HG02588 (cell line): ENCODE measurements around the gene ARHGAP6.

Experiments used
- ATAC-seq: cut with Tn5 transposase; IDR thresholded peaks from one replicate; pipeline ENCODE4 v1.9.1; 2021; ENCODE audit warnings: mild to moderate bottlenecking, moderate library complexity; ENCODE audit not compliant: unreplicated experiment

Gene ARHGAP6

DNA sequence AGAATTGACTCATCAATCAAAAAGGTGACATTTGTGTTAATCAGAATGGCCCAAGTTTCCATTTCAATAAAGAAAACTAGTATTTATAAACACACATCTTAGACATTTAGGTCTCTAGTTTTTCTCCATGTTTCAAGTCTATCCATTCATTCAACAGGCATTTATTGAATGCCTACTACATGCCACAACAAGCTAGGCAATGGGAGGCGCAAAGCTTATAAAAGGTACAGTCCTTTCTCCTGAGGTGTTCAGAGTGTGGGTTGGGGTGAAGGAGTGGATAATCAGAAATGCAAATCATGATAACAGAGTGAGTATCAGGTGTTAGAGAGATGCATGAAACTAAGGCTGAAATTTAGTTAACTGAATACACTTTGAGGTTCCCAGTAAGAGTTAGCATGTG lies 476.6 kb downstream of the ARHGAP6 start:
- no peak for ATAC-seq

DNA sequence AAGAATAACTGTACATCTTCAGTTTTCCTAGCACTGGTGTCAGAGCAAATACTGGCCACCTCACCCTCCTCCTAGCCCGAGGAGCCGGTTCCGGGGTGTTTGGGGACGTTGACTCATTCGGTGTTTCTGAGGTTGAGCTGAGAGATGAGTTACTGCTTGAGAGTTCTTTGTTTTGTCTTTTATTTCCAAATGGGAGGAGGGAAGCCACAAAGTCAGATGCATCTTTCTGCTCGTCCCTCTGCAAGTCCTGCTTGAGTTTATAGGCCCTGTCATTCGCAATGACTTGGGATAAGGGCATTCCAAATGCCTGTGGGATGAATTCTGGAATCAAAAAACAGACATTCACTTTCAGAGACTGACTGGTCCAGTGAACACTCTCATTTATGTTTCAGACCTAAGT lies 477.1 kb downstream of the ARHGAP6 start:
- no peak for ATAC-seq

DNA sequence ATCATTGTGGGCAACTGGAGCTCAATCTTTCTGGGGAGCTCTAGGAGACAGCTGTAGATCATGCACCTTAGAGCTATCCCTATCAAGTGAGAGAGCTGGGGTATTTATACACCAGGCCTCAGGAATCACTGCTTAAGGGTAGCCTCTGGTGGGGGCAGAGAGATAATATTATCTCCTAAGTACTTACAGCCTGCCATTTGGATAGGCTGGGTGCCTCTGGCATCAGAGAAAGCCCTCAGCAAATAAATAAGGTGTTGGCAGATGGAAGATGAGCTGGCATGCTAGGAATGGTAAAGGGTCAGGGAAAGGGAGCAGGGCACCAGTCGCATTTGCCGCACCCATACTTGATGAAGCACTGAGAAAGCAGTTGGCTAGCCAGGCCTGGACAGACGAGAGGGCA lies 478.7 kb downstream of the ARHGAP6 start:
- no peak for ATAC-seq

DNA sequence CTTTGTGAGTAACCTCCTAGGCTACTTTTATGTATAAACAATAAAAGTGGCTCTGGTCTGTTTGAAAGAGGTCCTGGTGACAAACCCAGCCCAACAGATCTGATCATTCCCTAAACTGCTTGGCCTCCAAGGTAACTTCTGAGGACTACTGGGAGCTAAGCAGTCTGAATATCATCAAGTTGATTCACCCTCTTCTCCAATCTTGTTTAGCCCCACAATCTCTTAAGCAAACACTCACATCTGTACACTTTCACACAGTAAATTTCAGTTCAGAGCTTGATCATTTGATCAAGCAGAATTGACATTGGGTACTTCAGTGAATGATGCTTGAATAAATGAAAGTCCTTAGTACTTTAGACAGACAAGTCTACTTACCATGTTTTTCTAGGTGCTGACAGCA lies 479.9 kb downstream of the ARHGAP6 start:
- no peak for ATAC-seq

DNA sequence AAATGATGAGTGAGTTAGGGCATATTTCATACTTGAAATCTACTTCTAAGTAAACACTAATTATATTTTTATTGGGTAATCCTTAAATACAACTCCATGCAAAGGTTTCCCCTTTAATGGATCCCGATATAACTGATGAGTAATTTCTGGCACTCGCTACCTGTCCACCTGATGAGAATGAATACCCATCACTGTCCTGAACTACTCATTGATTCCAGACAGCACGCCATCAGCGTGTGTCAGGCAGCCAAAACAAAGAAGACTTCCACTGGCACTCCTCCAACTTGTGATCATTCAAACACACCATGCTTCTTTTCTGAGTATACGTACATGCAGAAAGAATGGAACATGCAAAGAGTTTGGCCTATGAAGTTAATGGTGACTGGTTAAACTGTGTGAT lies 485.1 kb downstream of the ARHGAP6 start:
- ATAC-seq = no peak

DNA sequence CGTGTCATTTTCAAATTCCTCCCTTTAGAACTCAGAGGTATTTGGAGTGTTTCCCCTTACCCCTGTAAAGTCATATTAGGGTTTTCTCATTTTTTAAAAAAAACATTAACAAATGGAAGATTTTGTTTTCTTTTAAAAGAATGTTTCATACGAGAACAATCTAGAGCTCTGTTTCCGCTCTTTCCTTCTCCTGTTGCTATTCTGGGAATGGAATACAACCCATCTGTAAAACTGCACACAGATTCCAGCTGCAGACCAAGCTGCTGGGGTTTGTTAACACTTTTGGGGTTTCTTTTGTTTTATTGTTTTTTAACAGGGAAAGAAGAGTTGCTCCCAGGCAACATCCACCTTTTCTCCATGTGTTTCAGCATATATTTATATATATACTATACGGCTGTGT lies 493.3 kb downstream of the ARHGAP6 start:
- no peak for ATAC-seq

DNA sequence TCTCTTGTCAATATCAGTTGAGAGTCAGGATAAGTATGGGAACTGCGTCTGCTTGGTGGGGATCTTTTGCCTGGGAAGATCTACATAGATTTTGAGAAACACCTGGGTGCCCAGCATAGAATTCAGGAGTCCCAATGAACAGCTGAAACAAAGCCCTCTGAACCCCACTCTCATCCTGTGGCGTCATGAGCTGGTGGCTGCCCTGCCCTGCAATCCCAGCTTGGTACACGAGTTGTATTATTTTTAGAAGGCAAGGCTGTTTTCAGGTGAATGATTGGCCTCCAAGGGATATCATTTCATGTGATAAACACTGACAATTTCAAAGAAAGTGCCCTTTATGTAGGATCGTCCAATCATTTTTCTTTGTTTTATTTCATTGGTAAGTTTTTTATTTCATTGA lies 493.8 kb downstream of the ARHGAP6 start:
- ATAC-seq = no peak

DNA sequence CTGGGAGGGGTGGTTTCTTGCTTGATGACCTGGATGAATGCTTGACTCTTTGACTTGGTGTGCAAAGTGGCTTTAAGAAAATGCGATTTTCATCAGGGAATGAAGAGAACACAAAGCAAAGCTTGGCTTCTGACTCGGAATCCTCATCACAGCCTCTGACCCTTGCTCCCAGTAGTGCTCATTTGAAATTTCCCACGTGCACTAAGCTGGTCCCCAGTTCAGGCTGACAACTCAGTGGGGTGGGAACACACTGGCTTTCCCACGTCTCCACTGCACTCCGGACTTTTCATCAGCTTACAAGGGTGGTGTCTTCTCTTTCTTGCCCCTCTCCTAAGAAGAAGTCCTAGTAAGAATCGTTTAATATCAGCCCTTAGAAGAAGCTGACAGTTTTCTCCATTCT lies 501.3 kb downstream of the ARHGAP6 start:
- ATAC-seq = no peak

DNA sequence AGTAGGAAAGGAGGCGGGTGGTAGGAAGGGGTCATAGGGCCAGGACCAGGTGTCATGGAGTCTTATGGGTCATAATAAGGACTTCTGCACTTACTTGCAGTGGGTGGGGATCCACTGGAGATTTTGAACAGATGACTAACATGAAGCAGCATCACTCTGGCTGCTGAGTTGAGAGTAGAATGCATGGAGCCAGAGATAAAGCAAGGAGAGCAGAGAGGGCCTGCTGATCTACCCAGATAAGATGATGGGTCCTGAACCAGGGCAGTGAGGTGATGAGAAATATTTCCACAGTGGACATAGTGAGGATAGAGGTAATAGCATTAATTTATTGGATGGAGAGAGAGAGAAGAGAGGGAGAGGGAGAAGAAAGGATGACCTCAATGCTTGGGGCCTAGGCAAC lies 506.6 kb downstream of the ARHGAP6 start:
- no peak for ATAC-seq

DNA sequence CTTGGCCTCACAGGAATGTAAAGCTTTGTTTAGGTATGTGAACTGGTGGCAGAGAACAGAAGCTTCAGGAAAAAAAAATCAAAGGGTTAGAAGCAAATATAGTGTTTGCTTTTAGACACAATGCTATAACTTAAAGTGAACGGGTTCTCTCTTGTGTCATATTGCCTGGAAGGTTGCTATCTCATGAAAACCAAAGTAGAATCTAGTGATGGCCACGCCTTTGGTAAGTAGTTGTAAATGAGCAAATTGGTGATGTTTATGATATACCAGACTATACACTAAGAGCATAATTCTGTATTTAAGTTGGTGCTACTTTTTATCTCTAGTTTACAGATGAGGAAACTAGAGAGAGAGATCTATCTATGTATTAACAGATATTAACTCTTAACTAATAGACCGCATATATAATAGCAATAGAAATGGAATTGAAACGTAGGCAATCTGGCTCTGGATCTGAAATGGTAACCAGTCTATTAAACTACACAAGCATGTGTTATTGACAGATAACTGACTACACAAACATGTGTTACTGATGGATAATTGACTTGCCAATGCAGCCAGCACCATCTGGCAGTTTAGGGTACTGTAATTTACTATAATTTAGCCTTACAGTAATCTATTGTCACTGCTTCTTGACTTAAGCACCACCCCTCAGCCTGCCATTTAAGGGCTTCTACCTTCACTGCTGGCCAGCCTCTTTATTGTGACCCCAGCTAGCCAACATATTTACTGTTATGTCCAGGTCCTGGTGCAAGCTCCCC lies 513.7 kb downstream of the ARHGAP6 start:
- ATAC-seq = no peak

DNA sequence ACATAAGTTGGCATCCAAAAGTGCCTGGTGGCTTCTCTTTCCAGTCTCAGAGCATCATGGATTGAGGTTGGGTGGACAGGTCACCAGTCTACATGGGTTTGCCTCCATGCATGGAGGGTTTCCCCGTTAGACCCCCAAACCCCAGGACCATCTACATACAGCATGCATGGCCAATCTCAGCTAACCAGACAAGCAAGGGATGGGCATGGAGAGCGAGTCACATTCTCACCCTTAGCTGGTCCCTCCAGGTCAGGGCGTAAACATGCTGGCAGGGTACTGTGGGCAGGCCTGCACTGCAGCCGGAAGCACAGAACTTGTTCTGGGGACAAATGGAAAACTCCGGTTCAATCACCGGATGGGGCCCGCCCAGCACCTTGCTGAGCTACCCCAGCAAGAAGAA lies 517.3 kb downstream of the ARHGAP6 start:
- ATAC-seq = no peak

DNA sequence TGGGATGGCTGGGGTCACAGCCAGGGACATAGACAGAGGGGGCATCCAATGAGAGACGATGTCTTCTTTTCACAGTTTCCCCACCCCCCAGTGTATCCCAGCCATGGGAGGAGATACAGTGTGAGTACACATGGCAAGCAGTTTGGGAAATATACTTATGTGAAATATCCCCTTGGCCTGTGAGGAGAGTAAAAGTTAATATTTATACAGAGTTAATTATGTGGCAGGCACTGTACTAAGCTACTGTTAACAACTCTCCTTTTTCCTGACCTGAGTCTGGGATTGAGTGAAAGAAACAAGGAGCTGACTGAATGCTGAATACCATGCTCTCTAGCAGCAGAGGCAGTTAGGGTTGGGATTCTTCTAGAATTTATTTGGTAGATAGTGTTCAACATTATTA lies 519.3 kb downstream of the ARHGAP6 start:
- ATAC-seq = no peak

DNA sequence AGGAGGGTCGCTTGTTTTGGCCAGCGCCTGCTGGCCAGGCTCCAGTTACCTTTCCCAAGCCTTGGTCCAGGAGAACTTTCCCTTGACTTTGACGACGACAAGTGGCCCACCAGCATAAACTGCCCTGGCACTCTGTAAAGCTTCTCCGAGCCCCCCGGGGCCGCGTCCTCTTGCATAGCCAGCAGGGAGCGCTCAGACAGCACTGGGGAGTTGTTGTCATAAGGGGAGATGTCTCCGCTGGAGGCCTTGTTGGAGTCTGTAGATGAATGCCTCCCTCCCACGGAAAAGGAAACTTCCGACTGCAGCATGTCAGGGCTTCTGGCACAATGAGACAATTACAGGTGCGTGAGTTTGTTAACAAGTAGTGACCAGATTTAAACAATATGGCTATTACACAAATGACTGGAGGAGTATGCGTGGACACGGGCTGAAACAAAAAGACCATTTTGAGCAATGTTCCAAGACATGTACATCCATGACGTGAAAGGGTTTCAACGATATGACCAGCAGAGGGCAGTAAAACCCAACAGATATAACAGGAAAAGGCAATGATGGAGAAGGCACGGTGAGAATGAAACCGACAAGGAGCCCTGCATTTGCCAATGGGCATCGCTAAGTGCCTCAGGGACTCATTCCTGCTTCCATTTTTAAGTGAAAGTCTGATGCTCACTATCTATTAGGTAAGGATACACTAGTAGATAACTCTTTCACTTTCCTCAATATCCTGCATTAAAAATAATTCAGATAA lies 521.6 kb downstream of the ARHGAP6 start:
- peak; percentile 71 for ATAC-seq

DNA sequence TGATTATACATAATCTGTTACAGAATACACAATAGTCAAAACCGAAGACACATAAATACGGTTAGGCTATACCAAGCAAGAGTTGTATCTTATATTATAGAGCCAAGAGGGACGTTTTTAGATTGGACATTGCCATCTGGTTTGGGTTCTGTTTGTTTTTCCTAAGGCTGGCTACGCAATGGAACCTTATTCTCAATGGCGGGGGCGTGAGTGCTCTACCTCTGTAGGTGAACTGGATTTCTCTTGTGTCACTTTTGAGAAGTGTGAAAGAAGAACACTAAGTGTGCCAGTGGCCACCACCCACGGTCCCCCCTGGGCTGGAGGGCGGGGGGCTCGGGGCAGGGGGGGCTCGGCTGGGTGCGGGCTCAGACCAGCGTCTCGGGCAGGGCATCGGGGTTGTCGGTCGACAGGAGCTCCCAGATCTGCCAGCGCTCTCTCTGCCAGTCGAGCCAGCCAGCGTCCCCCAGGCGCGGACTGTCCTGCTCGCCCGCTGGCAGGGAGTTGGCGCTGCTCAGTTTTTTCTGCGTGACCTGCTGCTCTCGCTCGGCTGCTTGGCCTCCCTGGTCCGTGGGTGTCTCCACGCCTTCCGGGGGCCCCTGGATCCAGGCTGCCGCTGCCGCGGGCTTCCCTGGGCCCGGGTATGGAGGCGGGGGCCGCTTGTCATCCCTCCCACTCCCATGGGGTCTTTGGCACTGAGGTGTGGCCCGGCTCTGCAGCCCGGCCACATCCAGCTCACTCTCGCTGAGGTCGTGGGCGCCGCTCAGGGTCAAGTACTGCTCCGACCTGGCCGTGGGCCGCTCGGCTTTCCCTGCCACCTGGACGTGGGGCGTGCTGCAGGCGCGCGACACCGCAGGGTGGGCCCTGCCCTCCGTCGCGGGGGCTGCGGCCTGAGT lies 527.0 kb downstream of the ARHGAP6 start:
- ATAC-seq = no peak

DNA sequence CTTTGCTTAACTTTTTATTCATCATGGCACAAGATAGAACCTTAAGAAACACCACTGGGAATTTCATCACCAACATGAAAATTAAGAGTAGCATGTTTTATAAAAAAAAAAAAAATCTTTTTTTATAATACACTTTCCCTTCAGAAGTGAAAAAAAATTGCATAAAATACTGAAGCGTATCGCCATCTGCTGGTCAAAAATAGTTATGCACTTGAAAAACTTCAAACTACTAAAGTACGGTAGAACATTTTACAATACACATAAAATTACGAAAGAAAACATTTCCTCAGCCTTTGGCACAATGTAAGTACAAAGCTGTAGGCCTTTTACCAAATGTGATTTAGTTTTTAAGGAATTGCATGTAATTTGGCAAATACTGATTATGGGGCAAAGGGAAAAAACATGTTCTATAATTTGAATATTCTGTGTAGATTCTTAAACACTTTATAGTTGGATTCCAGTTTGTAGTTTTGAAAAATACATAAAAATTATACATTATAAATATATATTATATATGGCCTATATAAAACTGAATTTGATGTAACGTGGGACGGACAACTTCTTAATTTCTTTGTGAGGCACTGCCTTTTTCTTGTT lies 528.1 kb downstream of the ARHGAP6 start:
- ATAC-seq = no peak

DNA sequence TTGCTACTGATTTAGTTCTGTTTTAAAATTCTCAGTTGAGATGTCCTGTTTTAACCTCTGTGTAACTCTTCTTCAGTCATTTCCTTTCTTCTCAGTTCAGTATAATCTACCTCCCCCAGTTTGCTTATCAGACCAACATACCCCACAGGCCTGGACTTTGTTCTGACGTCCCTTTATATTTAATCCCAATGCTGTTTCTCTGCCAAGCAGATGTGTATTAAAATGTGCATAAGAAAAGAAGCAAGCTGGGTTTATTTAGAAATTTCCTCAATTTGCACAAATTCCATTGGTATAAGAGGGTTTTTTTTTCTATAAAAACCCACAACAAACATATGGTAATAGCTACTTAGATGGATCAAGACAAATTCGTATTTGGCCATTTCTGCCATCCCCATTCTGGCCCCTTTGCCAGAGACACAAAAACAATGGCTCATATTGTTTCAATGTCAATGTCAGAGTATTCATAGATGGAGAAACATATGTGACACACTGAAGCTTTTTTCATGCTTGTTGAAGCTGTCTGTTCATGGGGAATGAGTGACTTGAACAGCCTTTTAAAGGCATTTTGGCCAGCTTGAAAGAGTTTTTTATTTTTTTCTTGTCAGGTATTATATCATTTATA lies 530.0 kb downstream of the ARHGAP6 start:
- no peak for ATAC-seq

DNA sequence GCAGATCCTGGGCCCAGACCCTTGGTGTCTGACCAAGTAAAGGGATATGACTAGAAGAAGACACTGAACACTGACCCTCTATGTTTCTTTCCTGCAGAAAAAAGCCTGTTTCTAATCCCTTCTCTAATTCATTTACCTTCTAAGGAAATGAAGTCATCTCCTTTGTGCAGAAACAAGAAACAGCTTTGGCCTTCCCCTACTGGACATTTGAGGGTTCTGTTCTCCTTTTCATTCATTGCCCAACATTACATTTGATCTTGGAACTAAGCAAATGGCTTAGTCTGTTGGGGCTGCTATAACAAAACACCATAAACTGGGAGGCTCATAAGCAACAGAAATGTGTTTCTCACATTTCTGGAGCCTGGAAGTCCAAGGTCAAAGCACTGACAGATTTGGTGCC lies 534.6 kb downstream of the ARHGAP6 start:
- ATAC-seq = no peak

DNA sequence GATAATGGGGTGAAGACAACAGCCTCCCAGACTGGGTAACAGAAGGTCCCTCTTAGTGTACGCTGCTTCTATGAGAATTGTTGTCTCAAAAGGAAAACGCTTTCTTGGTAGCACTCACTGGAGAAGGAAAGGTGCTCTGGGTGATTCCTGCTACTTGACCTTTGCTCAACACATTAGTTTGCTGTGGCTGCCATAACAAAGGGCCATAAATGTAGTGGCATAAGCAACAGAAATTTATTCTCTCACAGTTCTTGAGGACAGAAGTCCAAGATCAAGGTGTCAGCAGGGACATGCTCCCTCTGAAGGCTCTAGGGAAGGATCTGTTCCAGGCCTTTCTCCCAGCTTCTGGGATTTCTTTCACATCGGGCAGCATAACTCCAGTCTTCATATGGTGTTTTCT lies 535.6 kb downstream of the ARHGAP6 start:
- ATAC-seq = no peak

DNA sequence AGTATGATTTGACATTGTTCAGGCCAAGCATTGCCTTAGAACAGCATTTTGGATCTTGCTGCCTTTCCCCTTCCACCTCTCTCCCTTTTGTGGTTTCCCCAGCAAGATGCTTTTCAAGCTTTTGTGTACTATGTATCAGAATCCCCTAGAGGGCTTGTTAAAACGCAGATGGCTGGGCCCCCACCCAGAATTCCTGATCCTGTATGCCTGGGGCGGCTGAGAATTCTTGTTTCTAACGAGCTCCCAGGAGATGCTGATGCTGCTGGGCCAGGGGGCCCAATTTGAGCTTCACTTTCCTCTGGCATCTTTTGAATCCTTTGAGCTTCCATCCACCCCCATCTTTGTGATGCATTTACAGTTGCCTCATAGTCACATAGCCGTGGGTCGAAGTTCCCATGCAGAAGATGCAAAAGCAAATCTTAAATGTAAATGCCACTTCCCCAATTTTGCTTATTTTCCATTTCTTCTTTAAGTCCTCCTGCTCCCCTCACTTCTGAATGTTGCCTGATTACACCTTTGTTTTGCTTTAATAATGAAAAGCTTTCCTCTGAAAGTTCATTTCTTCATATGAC lies 536.1 kb downstream of the ARHGAP6 start:
- ATAC-seq = no peak

DNA sequence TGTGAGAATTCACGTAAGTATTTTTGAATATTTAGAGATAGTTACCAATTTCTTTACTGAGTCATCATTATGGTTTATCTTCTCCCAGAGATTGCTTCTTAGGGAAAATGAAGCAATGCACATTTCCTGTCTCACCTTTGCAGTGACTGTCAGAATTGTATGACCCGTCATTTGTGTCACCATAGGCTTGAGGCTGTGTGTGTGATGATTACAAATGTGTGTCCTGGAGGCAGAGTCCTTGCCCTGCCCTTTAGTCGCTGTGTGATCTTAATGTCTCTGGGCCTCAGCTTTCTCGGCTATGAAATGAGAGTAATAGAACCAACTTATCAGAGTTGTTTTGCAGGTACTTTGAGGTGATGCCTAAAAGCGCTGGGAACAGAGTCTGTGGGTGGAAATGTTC lies 540.7 kb downstream of the ARHGAP6 start:
- ATAC-seq = no peak
